GM12891 (cell line): ENCODE data around the gene DCDC1.

Experiments used
- PAX5 ChIP-seq: IDR thresholded peaks from 2 replicates; pipeline ENCODE4 v1.6.1; 2011; ENCODE audit warnings: low read length, moderate library complexity, mild to moderate bottlenecking; ENCODE audit not compliant: insufficient read depth, severe bottlenecking
- POLR2A ChIP-seq: IDR thresholded peaks from 2 replicates; pipeline ENCODE4 v1.6.1; 2011; ENCODE audit warnings: low read depth, low read length, control low read depth
- POLR2AphosphoS5 ChIP-seq: IDR thresholded peaks from 2 replicates; pipeline ENCODE4 v1.6.1; 2011; ENCODE audit warnings: low read depth, low read length, control low read depth
- SPI1 ChIP-seq: IDR thresholded peaks from 2 replicates; pipeline ENCODE4 v1.6.1; 2011; ENCODE audit warnings: low read depth, low read length, control low read depth

GRCh38 chr11:31325160-31325559 lies 44.4 kb downstream of the DCDC1 start:
- TF ChIP-seq PAX5 (no peak), POLR2A (no peak), POLR2AphosphoS5 (no peak), SPI1 (no peak)
